Calu3 (cell line): ENCODE measurements around the gene LIN7C. TPM values are rescaled to one million over a fixed set of nuclear protein-coding genes. Genes with fewer than 3 reads are reported as not detected.

ENCODE experiments used
- BruUV-seq: library from RNA; stranded (reverse); fragments of 400-500 nt; replicated peaks from 2 replicates; lab custom pipeline; 2021; lab: Mats Ljungman, UMichigan
- CTCF ChIA-PET: fragments of 300-600 bp; sonication (Branson Sonifier 250); formaldehyde crosslinking; loops from one replicate; lab custom pipeline; 2022; ENCODE audit warnings: antibody characterized with exemption; lab: Charles Lee
- DNase-seq: peaks from one replicate; pipeline ENCODE4 v3.0.0; 2022
- H3K27ac Mint-ChIP-seq: one replicate; pipeline ENCODE4 v1.8.0; 2022; ENCODE audit warnings: mixed read lengths; ENCODE audit not compliant: unreplicated experiment
- H3K27me3 Mint-ChIP-seq: one replicate; pipeline ENCODE4 v1.8.0; 2022; ENCODE audit warnings: mixed read lengths; ENCODE audit not compliant: unreplicated experiment
- H3K36me3 Mint-ChIP-seq: one replicate; pipeline ENCODE4 v1.8.0; 2022; ENCODE audit warnings: mild to moderate bottlenecking, moderate library complexity, mixed read lengths; ENCODE audit not compliant: insufficient read depth, unreplicated experiment
- H3K4me1 Mint-ChIP-seq: one replicate; pipeline ENCODE4 v1.8.0; 2022; ENCODE audit warnings: mild to moderate bottlenecking, low read depth, mixed read lengths; ENCODE audit not compliant: unreplicated experiment
- H3K4me3 Mint-ChIP-seq: one replicate; pipeline ENCODE4 v1.8.0; 2022; ENCODE audit warnings: mild to moderate bottlenecking, low read depth, moderate library complexity, mixed read lengths; ENCODE audit not compliant: unreplicated experiment
- H3K9me3 Mint-ChIP-seq: one replicate; pipeline ENCODE4 v1.8.0; 2022; ENCODE audit warnings: low read depth, mixed read lengths; ENCODE audit not compliant: unreplicated experiment
- intact Hi-C: fragments of 100-400 bp; cut with micrococcal nuclease; formaldehyde crosslinking; loops from one replicate; pipeline ENCODE4 v1.10.0; 2022; ENCODE audit not compliant: unreplicated experiment
- total RNA-seq: library from RNA; stranded (reverse); gene quantifications from 2 replicates; pipeline ENCODE4 v1.2.3, GENCODE V29; 2022
- TF ChIP-seq, protein P1 (sequence below): fragments of 200-600 bp; IDR thresholded peaks from one replicate; pipeline ENCODE4 v1.8.0; 2022; ENCODE audit warnings: antibody characterized with exemption; ENCODE audit not compliant: unreplicated experiment

The LIN7C gene
- total RNA-seq, 1 experiment from 2014 or later: 43.7 TPM

- Mint-ChIP-seq H3K4me3 (no peak overlapping the region), H3K27me3 (no peaks in the 10 kb centered on the region), H3K9me3 (no peaks in the 10 kb centered on the region), H3K27ac (no peak overlapping the region), H3K36me3 (peaks cover 23% of the 10 kb centered on the region), H3K4me1 (no peaks in the 10 kb centered on the region)
- intact Hi-C loops: loop anchor here (5.0 kb wide), 1 partner anchor 1836 kb away; no protein-coding TSS in a partner anchor
- CTCF ChIA-PET: interaction anchor here (0.6 to 1.9 kb wide), 5 partner anchors 11 to 1482 kb away, joined by 3 to 6 read pairs (median 3); partner anchors contain the start of gene LGR4
- TF ChIP-seq, protein P1, sequence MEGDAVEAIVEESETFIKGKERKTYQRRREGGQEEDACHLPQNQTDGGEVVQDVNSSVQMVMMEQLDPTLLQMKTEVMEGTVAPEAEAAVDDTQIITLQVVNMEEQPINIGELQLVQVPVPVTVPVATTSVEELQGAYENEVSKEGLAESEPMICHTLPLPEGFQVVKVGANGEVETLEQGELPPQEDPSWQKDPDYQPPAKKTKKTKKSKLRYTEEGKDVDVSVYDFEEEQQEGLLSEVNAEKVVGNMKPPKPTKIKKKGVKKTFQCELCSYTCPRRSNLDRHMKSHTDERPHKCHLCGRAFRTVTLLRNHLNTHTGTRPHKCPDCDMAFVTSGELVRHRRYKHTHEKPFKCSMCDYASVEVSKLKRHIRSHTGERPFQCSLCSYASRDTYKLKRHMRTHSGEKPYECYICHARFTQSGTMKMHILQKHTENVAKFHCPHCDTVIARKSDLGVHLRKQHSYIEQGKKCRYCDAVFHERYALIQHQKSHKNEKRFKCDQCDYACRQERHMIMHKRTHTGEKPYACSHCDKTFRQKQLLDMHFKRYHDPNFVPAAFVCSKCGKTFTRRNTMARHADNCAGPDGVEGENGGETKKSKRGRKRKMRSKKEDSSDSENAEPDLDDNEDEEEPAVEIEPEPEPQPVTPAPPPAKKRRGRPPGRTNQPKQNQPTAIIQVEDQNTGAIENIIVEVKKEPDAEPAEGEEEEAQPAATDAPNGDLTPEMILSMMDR: no peak
- BruUV-seq: no TSS peak
- no peak for DNase-seq
Observed at GRCh38 chr11:27496461-27496860, 10.1 kb downstream of the LIN7C start.

GRCh38 chr11:27495710-27496300 lies 10.8 kb downstream of the LIN7C start:
- intact Hi-C loops: loop anchor here (5.0 kb wide), 1 partner anchor 1836 kb away; no protein-coding TSS in a partner anchor
- no peak for DNase-seq
- Mint-ChIP-seq H3K27me3 (no peaks in the 10 kb centered on the region), H3K27ac (no peak overlapping the region), H3K9me3 (no peaks in the 10 kb centered on the region), H3K4me3 (no peak overlapping the region), H3K4me1 (no peaks in the 10 kb centered on the region), H3K36me3 (peaks cover 23% of the 10 kb centered on the region)
- TF ChIP-seq, protein P1: no peak
- CTCF ChIA-PET: interaction anchor here (0.6 to 0.7 kb wide), 4 partner anchors 312 to 1364 kb away, joined by 3 to 4 read pairs (median 3); no protein-coding TSS in a partner anchor
- no TSS peak for BruUV-seq

- CTCF ChIA-PET: no interaction called here
- no TSS peak for BruUV-seq
Observed at GRCh38 chr11:27489092-27489491, 17.5 kb downstream of the LIN7C start.

DNA sequence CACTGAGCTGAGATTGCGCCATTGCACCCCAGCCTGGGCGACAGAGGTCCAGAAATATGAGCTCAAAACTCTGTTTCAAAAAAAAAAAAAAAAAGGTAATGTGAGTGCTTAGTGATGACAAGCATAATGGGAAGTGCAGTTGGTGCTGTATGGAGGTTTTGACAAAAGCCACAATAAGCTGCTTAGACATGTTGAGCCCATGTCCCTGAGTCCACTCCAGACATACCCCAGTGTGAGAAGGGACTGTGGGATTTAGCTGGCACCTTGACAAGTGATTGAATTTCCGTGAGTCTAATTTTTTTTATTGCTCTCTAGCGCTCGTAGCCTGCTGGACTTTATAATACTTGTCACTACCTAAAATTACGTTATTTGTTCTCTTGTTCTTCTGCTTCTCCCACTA lies 18.9 kb downstream of the LIN7C start:
- TF ChIP-seq, protein P1: no peak
- Mint-ChIP-seq H3K27ac (no peak overlapping the region), H3K27me3 (no peaks in the 10 kb centered on the region), H3K36me3 (peaks cover 20% of the 10 kb centered on the region), H3K4me3 (no peak overlapping the region), H3K4me1 (no peaks in the 10 kb centered on the region), H3K9me3 (no peaks in the 10 kb centered on the region)
- intact Hi-C loops: loop anchor here (5.0 kb wide), 3 partner anchors 175 to 735 kb away; no protein-coding TSS in a partner anchor
- no peak for DNase-seq
- no TSS peak for BruUV-seq
- CTCF ChIA-PET: interaction anchor here (0.6 to 2.7 kb wide), 2 partner anchors 304 to 315 kb away, joined by 3 to 25 read pairs; no protein-coding TSS in a partner anchor

More at GRCh38 chr11:27489092-27489491, 17.5 kb downstream of the LIN7C start:
- TF ChIP-seq, protein P1: no peak
- H3K36me3 Mint-ChIP-seq: peaks cover 25% of the 10 kb centered on the region
- no peak overlapping the region for H3K4me3 Mint-ChIP-seq
- H3K9me3 Mint-ChIP-seq: no peaks in the 10 kb centered on the region
- DNase-seq: no peak
- intact Hi-C loops: loop anchor here (5.0 kb wide), 3 partner anchors 177 to 737 kb away; no protein-coding TSS in a partner anchor
- H3K27me3 Mint-ChIP-seq: no peaks in the 10 kb centered on the region
- no peak overlapping the region for H3K27ac Mint-ChIP-seq
- H3K4me1 Mint-ChIP-seq: no peaks in the 10 kb centered on the region
